B cell (primary cell): Measurements from ENCODE around the gene TMEM214. TPM values are rescaled to one million over a fixed set of nuclear protein-coding genes. Genes with fewer than 3 reads are reported as not detected.

Experiments
- ATAC-seq: fragments of 200-7000 bp; cut with Tn5 transposase; one replicate; pipeline ENCODE4 v1.10.0; 2021; ENCODE audit warnings: low read depth, mild to moderate bottlenecking, moderate number of reproducible peaks, moderate library complexity
- CTCF ChIA-PET: fragments of 350-600 bp; sonication (Branson Sonifier 250); formaldehyde crosslinking; loops from one replicate; lab custom pipeline; 2021; ENCODE audit warnings: antibody characterized with exemption, inconsistent platforms; lab: Charles Lee
- POLR2A ChIA-PET: fragments of 350-600 bp; sonication (Branson Sonifier 250); formaldehyde crosslinking; loops from one replicate; lab custom pipeline; 2021; ENCODE audit warnings: antibody characterized with exemption; lab: Charles Lee
- DNase-seq: peaks from one replicate; pipeline ENCODE4 v3.0.0; 2013
- H2AFZ ChIP-seq: 2 replicates; pipeline ENCODE4 v1.6.1; 2012; ENCODE audit warnings: mild to moderate bottlenecking, low read depth, low read length; ENCODE audit not compliant: insufficient read depth, poor library complexity, severe bottlenecking
- H3K27ac ChIP-seq, 2 donors: 1 replicate in 1 of 2; 2 replicates in 1 of 2; pipeline ENCODE4 v1.5.1; 2012 to 2013; ENCODE audit warnings: low read length in 2 of 2, mild to moderate bottlenecking in 2 of 2, moderate library complexity in 1 of 2
- H3K27me3 ChIP-seq, 4 experiments: fragments of 200-600 bp in 1 of 4; sonication (generic) in 1 of 4; replicated peaks in 1 of 4; 1 replicate in 2 of 4; 2 replicates in 2 of 4; pipeline versions ENCODE4 v1.6.1 to v1.7.0; 2013 to 2016; ENCODE audit warnings: low read length in 3 of 4, mild to moderate bottlenecking in 2 of 4, mixed read lengths in 1 of 4, moderate library complexity in 1 of 4; ENCODE audit not compliant: insufficient read depth in 4 of 4, control insufficient read depth in 3 of 4; ENCODE audit errors: control extremely low read depth in 1 of 4
- H3K36me3 ChIP-seq, 2 experiments: replicated peaks in 1 of 2; 1 replicate in 1 of 2; 2 replicates in 1 of 2; pipeline versions ENCODE4 v1.6.1 to v1.7.1; 2013; ENCODE audit warnings: low read length in 1 of 2; ENCODE audit not compliant: insufficient read depth in 2 of 2, control insufficient read depth in 1 of 2; ENCODE audit errors: control extremely low read depth in 1 of 2, extremely low read depth in 1 of 2
- H3K4me1 ChIP-seq, 2 donors: fragments of 200-600 bp in 1 of 2; sonication (generic) in 1 of 2; 1 replicate in 1 of 2; 2 replicates in 1 of 2; pipeline versions ENCODE4 v1.5.1 to v1.6.1; 2013 to 2017; ENCODE audit warnings: low read length in 2 of 2; ENCODE audit not compliant: control insufficient read depth in 2 of 2, insufficient read depth in 2 of 2
- H3K4me2 ChIP-seq: replicated peaks from 2 replicates; pipeline ENCODE3; 2012; ENCODE audit warnings: mild to moderate bottlenecking, low read depth, low read length; ENCODE audit not compliant: poor library complexity, severe bottlenecking
- H3K4me3 ChIP-seq, 5 experiments: fragments of 200-600 bp in 1 of 5; sonication (generic) in 1 of 5; 1 replicate in 3 of 5; 2 replicates in 2 of 5; pipeline versions ENCODE4 v1.5.1 to v1.7.0; 2011 to 2016; ENCODE audit warnings: low read length in 4 of 5, mild to moderate bottlenecking in 4 of 5, low read depth in 2 of 5, control low read depth in 1 of 5, moderate library complexity in 1 of 5; ENCODE audit not compliant: insufficient read depth in 1 of 5; ENCODE audit errors: control extremely low read depth in 1 of 5, extremely low read depth in 1 of 5
- H3K79me2 ChIP-seq: fragments of 200-600 bp; sonication (generic); one replicate; pipeline ENCODE4 v1.6.0; 2016; ENCODE audit warnings: low read length; ENCODE audit not compliant: control insufficient read depth, insufficient read depth
- H3K9ac ChIP-seq: fragments of 200-600 bp; sonication (generic); 2 replicates; pipeline ENCODE4 v1.6.1; 2017; ENCODE audit warnings: mild to moderate bottlenecking, low read length, moderate library complexity
- H3K9me3 ChIP-seq, 3 donors: one replicate each; pipeline versions ENCODE4 v1.6.1 to v1.7.1; 2013; ENCODE audit warnings: low read length in 2 of 3; ENCODE audit not compliant: control insufficient read depth in 2 of 3, insufficient read depth in 1 of 3; ENCODE audit errors: control extremely low read depth in 1 of 3
- H4K20me1 ChIP-seq: 2 replicates; pipeline ENCODE4 v1.6.0; 2012; ENCODE audit warnings: mild to moderate bottlenecking, low read length; ENCODE audit not compliant: insufficient read depth, control insufficient read depth, poor library complexity, severe bottlenecking
- H3K27ac Mint-ChIP-seq: one replicate; pipeline ENCODE4 v1.8.0; 2021; ENCODE audit warnings: mixed read lengths
- H3K27me3 Mint-ChIP-seq: one replicate; pipeline ENCODE4 v1.8.0; 2021; ENCODE audit warnings: mixed read lengths
- H3K4me1 Mint-ChIP-seq: one replicate; pipeline ENCODE4 v1.8.0; 2021; ENCODE audit warnings: mixed read lengths
- H3K4me3 Mint-ChIP-seq: one replicate; pipeline ENCODE4 v1.8.0; 2021; ENCODE audit warnings: mixed read lengths
- H3K9me3 Mint-ChIP-seq: one replicate; pipeline ENCODE4 v1.8.0; 2022; ENCODE audit warnings: mixed read lengths; ENCODE audit not compliant: insufficient read depth
- CTCF ChIP-seq: fragments of 200-600 bp; IDR thresholded peaks from one replicate; pipeline ENCODE4 v1.8.0; 2022; ENCODE audit warnings: antibody characterized with exemption, mild to moderate bottlenecking
- WGBS: methylation state at CpG from one replicate; pipeline ENCODE4 v1.1.5; 2013; ENCODE audit warnings: missing lambda C conversion rate; ENCODE audit not compliant: insufficient coverage; 5-methylcytosine and 5-hydroxymethylcytosine counted together
- intact Hi-C: fragments of 100-400 bp; cut with micrococcal nuclease; formaldehyde crosslinking; loops from one replicate; pipeline ENCODE4 v1.10.0; 2022
- polyA plus RNA-seq: library from polyadenylated mRNA; depleted of rRNA; stranded (reverse); fragments of >200 nt; gene quantifications from 2 replicates; pipeline ENCODE4 v1.2.3, GENCODE V29; 2012
- total RNA-seq, 2 donors: library from RNA; stranded (reverse); fragments of 120-200 nt in 1 of 2; gene quantifications; 1 replicate in 1 of 2; 2 replicates in 1 of 2; pipeline versions ENCODE4 v1.2.3 to v1.2.4, GENCODE V29; 2013 to 2022

TMEM214 gene
- total and polyA plus RNA-seq, 2 donors (not counting 1 experiment from before 2014, with no cell fraction given), result 80.1 to 91.1 TPM

GRCh38 chr2:27006602-27007415 lies 26.0 kb upstream of the TMEM214 start:
- H2AFZ ChIP-seq, result no peak overlapping the region
- H3K4me1 Mint-ChIP-seq, result no peaks in the 10 kb centered on the region
- no peak overlapping the region for H3K9ac ChIP-seq
- POLR2A ChIA-PET, result no interaction called here
- DNase-seq (no peak), ATAC-seq (no peak)
- H3K4me1 ChIP-seq, result no peaks in the 10 kb centered on the region
- no peak overlapping the region for H3K4me3 ChIP-seq
- no peak overlapping the region for H3K27ac Mint-ChIP-seq
- H3K79me2 ChIP-seq, result no peaks in the 10 kb centered on the region
- no peaks in the 10 kb centered on the region for H3K36me3 ChIP-seq
- 86% methylated on average over 2 of the region's 6 CpGs for WGBS
- intact Hi-C loops, result no loop called here
- H3K9me3 ChIP-seq, result no peaks in the 10 kb centered on the region
- no peaks in the 10 kb centered on the region for H4K20me1 ChIP-seq
- H3K27me3 Mint-ChIP-seq, result peaks cover 34% of the 10 kb centered on the region
- H3K9me3 Mint-ChIP-seq, result no peaks in the 10 kb centered on the region
- no peak overlapping the region for H3K4me2 ChIP-seq
- CTCF ChIA-PET, result interaction anchor here (2.2 kb wide), 1 partner anchor 10 kb away, joined by 5 read pairs; no protein-coding TSS in a partner anchor
- no peak overlapping the region for H3K4me3 Mint-ChIP-seq
- H3K27ac ChIP-seq, result no peak overlapping the region
- peaks cover 0 to 4% (median 0%) of the 10 kb centered on the region in 4 experiments for H3K27me3 ChIP-seq
- no peak for TF ChIP-seq CTCF
